ENCODE measurements around the gene NOA1. TPM values are rescaled to one million over a fixed set of nuclear protein-coding genes. Genes with fewer than 3 reads are reported as not detected.

Gene NOA1
- polyA plus RNA-seq, result 17.1 and 23.9 TPM in 2 replicates
- polyA minus RNA-seq, result 21.6 and 22.4 TPM in 2 replicates

GRCh38 chr4:56977321-56978012 is at the start of gene NOA1:
TSS of gene NOA1 (minus strand) at chr4:56977606. CDS start at chr4:56977585, 21 bp downstream.
- Histone ChIP-seq H3K27me3 (ENCODE audit: insufficient read depth, low read depth, low read length) (no peaks in the 10 kb centered on the region), H3K9ac (ENCODE audit: low read length) (peak within 1 kb of the TSS; percentile 78), H4K20me1 (ENCODE audit: insufficient read depth) (no peaks in the 10 kb centered on the region), H3K4me2 (ENCODE audit: low read length) (peak within 1 kb of the TSS; percentile 82), H3K9me3 (ENCODE audit: low read length) (no peaks in the 10 kb centered on the region), H3K36me3 (ENCODE audit: insufficient read depth, low read length) (peaks cover 15% of the 10 kb centered on the region), H3K27ac (ENCODE audit: low read length) (peak within 1 kb of the TSS; percentile 79), H3F3A (ENCODE audit: insufficient read depth, low read length, poor library complexity, severe bottlenecking) (no peaks in the 10 kb centered on the region), H3K9me2 (ENCODE audit: insufficient read depth, low read length) (no peaks in the 10 kb centered on the region), H2AFZ (ENCODE audit: low read depth, low read length) (peak within 1 kb of the TSS; percentile 89), H3K4me3 (ENCODE audit: low read length) (peak within 1 kb of the TSS; percentile 100), H3K79me2 (replicated peaks; ENCODE audit: insufficient read depth, low read length) (peaks cover 44% of the 10 kb centered on the region)
- TF ChIP-seq EZH2 (IDR thresholded peaks at IDR 0.05; ENCODE audit: borderline replicate concordance, insufficient read depth, low read length, poor library complexity, severe bottlenecking) (no peak), TAF1 (IDR thresholded peaks at IDR 0.05; ENCODE audit: low read depth) (peak; percentile 77), CTCF (IDR thresholded peaks at IDR 0.05; ENCODE audit: poor library complexity, severe bottlenecking) (no peak), EP300 (conservative IDR thresholded peaks at IDR 0.05; ENCODE audit: poor library complexity, severe bottlenecking) (peak; percentile 7), MXI1 (conservative IDR thresholded peaks at IDR 0.05; ENCODE audit: poor library complexity, severe bottlenecking) (peak; percentile 91), SMC3 (conservative IDR thresholded peaks at IDR 0.05; ENCODE audit: poor library complexity) (no peak), POLR2AphosphoS5 (IDR thresholded peaks at IDR 0.05) (peak; percentile 86)
- TF ChIP-seq, protein P1, sequence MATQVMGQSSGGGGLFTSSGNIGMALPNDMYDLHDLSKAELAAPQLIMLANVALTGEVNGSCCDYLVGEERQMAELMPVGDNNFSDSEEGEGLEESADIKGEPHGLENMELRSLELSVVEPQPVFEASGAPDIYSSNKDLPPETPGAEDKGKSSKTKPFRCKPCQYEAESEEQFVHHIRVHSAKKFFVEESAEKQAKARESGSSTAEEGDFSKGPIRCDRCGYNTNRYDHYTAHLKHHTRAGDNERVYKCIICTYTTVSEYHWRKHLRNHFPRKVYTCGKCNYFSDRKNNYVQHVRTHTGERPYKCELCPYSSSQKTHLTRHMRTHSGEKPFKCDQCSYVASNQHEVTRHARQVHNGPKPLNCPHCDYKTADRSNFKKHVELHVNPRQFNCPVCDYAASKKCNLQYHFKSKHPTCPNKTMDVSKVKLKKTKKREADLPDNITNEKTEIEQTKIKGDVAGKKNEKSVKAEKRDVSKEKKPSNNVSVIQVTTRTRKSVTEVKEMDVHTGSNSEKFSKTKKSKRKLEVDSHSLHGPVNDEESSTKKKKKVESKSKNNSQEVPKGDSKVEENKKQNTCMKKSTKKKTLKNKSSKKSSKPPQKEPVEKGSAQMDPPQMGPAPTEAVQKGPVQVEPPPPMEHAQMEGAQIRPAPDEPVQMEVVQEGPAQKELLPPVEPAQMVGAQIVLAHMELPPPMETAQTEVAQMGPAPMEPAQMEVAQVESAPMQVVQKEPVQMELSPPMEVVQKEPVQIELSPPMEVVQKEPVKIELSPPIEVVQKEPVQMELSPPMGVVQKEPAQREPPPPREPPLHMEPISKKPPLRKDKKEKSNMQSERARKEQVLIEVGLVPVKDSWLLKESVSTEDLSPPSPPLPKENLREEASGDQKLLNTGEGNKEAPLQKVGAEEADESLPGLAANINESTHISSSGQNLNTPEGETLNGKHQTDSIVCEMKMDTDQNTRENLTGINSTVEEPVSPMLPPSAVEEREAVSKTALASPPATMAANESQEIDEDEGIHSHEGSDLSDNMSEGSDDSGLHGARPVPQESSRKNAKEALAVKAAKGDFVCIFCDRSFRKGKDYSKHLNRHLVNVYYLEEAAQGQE (IDR thresholded peaks at IDR 0.05; ENCODE audit: borderline replicate concordance), result peak; percentile 72

- H3K4me2 ChIP-seq (ENCODE audit: low read length), result no peak overlapping the region
Measured at GRCh38 chr4:57023104-57023503, 45.7 kb upstream of the NOA1 start.

More at GRCh38 chr4:57023104-57023503, 45.7 kb upstream of the NOA1 start:
- Histone ChIP-seq H3K36me3 (ENCODE audit: insufficient read depth, low read length) (peaks cover 16% of the 10 kb centered on the region), H3K9ac (ENCODE audit: low read length) (no peak overlapping the region), H3K9me3 (ENCODE audit: low read length) (no peaks in the 10 kb centered on the region), H3K9me2 (ENCODE audit: insufficient read depth, low read length) (no peaks in the 10 kb centered on the region), H3K27me3 (ENCODE audit: insufficient read depth, low read depth, low read length) (no peaks in the 10 kb centered on the region), H3K79me2 (replicated peaks; ENCODE audit: insufficient read depth, low read length) (no peaks in the 10 kb centered on the region), H3F3A (ENCODE audit: insufficient read depth, low read length, poor library complexity, severe bottlenecking) (no peaks in the 10 kb centered on the region), H3K4me3 (ENCODE audit: low read length) (no peak overlapping the region), H4K20me1 (ENCODE audit: insufficient read depth) (no peaks in the 10 kb centered on the region), H3K27ac (ENCODE audit: low read length) (no peak overlapping the region), H2AFZ (ENCODE audit: low read depth, low read length) (no peak overlapping the region)
- TF ChIP-seq TAF1 (IDR thresholded peaks at IDR 0.05; ENCODE audit: low read depth), result no peak
- TF ChIP-seq EZH2 (IDR thresholded peaks at IDR 0.05; ENCODE audit: borderline replicate concordance, insufficient read depth, low read length, poor library complexity, severe bottlenecking), result no peak
- no peak for TF ChIP-seq MXI1 (conservative IDR thresholded peaks at IDR 0.05; ENCODE audit: poor library complexity, severe bottlenecking)
- TF ChIP-seq POLR2AphosphoS5 (IDR thresholded peaks at IDR 0.05), result no peak
- TF ChIP-seq CTCF (IDR thresholded peaks at IDR 0.05; ENCODE audit: poor library complexity, severe bottlenecking), result no peak
- no peak for TF ChIP-seq EP300 (conservative IDR thresholded peaks at IDR 0.05; ENCODE audit: poor library complexity, severe bottlenecking)
